CD4-positive, alpha-beta T cell treated with Interleukin-12 subunit alpha and Interleukin-12 subunit beta, for 1 hour (primary cell): ENCODE data around the gene PLXNA3.

Experiments used
- DNase-seq: peaks from one replicate; pipeline ENCODE4 v3.0.0-alpha.2; 2020

Gene PLXNA3

GRCh38 chrX:154436374-154436982, 21.6 kb upstream of the PLXNA3 start:
- peak; percentile 75 for DNase-seq

GRCh38 chrX:154436983-154437752, 20.9 kb upstream of the PLXNA3 start, which contains the start of gene GDI1:
Gene GDI1 (plus strand): TSS chrX:154437154. CDS start chrX:154437255, 101 bp downstream.
- DNase-seq: peak; percentile 72

GRCh38 chrX:154437971-154438893, 19.8 kb upstream of the PLXNA3 start:
- DNase-seq: no peak

- no peak for DNase-seq
Observed at GRCh38 chrX:154439841-154440240, 18.2 kb upstream of the PLXNA3 start.

- DNase-seq: no peak
Observed at GRCh38 chrX:154440623-154441357, 17.3 kb upstream of the PLXNA3 start.

GRCh38 chrX:154441564-154441963, 16.5 kb upstream of the PLXNA3 start:
- peak; percentile 27 for DNase-seq

- DNase-seq: no peak
Observed at GRCh38 chrX:154441984-154442707, 15.9 kb upstream of the PLXNA3 start.

- no peak for DNase-seq
Observed at GRCh38 chrX:154443479-154443910, 14.6 kb upstream of the PLXNA3 start.

- DNase-seq: peak; percentile 77
Observed at GRCh38 chrX:154443992-154444754, 13.9 kb upstream of the PLXNA3 start, which contains the start of gene FAM50A. Gene FAM50A (plus strand): TSS chrX:154444141. CDS start chrX:154444236, 95 bp downstream.

GRCh38 chrX:154444755-154445246, 13.3 kb upstream of the PLXNA3 start:
- no peak for DNase-seq

- DNase-seq: no peak
Observed at GRCh38 chrX:154445776-154446175, 12.3 kb upstream of the PLXNA3 start.

GRCh38 chrX:154446430-154446829, 11.7 kb upstream of the PLXNA3 start:
- no peak for DNase-seq

- no peak for DNase-seq
Observed at GRCh38 chrX:154448484-154448883, 9.6 kb upstream of the PLXNA3 start.

- no peak for DNase-seq
Observed at GRCh38 chrX:154449618-154450017, 8.5 kb upstream of the PLXNA3 start.

GRCh38 chrX:154450312-154450711, 7.8 kb upstream of the PLXNA3 start:
- no peak for DNase-seq

GRCh38 chrX:154452823-154453222, 5.3 kb upstream of the PLXNA3 start:
- no peak for DNase-seq

- peak; percentile 78 for DNase-seq
Observed at GRCh38 chrX:154457491-154458115, 478 bp upstream of the PLXNA3 start.

GRCh38 chrX:154458954-154459778, 1.1 kb downstream of the PLXNA3 start:
- DNase-seq: no peak

GRCh38 chrX:154459832-154460231, 1.8 kb downstream of the PLXNA3 start:
- DNase-seq: no peak
